IMR-90 (cell line): ENCODE measurements around the gene SNED1. TPM values are rescaled to one million over a fixed set of nuclear protein-coding genes. Genes with fewer than 3 reads are reported as not detected.

Experiments
- ATAC-seq: fragments of 200-7000 bp; cut with Tn5 transposase; 2 replicates; pipeline ENCODE4 v1.9.1; 2020; ENCODE audit warnings: low read depth, mild to moderate bottlenecking, moderate library complexity
- BruUV-seq: library from RNA; stranded (reverse); fragments of 400-500 nt; replicated peaks from 2 replicates; lab custom pipeline; 2021; lab: Mats Ljungman, UMichigan
- CTCF ChIA-PET: fragments of 300-600 bp; formaldehyde crosslinking; extraction: SDS; loops from one replicate; lab custom pipeline; 2021; ENCODE audit warnings: antibody characterized with exemption; lab: Yijun Ruan, JAX
- POLR2A ChIA-PET: fragments of 300-600 bp; sonication (Branson Sonifier 250); formaldehyde crosslinking; loops from one replicate; lab custom pipeline; 2022; ENCODE audit warnings: antibody characterized with exemption; ENCODE audit not compliant: unreplicated experiment; lab: Charles Lee
- DNase-seq: peaks from one replicate; pipeline ENCODE4 v3.0.0; 2013
- H2AFZ ChIP-seq: replicated peaks from 2 replicates; pipeline ENCODE3; 2013; ENCODE audit warnings: low read length, mild to moderate bottlenecking; ENCODE audit not compliant: poor library complexity
- H2AK5ac ChIP-seq: 2 replicates; pipeline ENCODE4 v1.6.1; 2013; ENCODE audit warnings: low read depth, low read length, inconsistent platforms
- H2AK9ac ChIP-seq: replicated peaks from 2 replicates; pipeline ENCODE3; 2013; ENCODE audit warnings: mild to moderate bottlenecking, low read depth, low read length, moderate library complexity; ENCODE audit not compliant: poor library complexity
- H2BK120ac ChIP-seq: 2 replicates; pipeline ENCODE4 v1.6.1; 2013; ENCODE audit warnings: low read depth, low read length, inconsistent platforms
- H2BK15ac ChIP-seq: 3 replicates; pipeline ENCODE4 v1.6.1; 2013; ENCODE audit warnings: low read depth, low read length, inconsistent platforms
- H2BK20ac ChIP-seq: 2 replicates; pipeline ENCODE4 v1.6.1; 2013; ENCODE audit warnings: low read depth, mild to moderate bottlenecking, inconsistent platforms, low read length, moderate library complexity
- H2BK5ac ChIP-seq: 2 replicates; pipeline ENCODE4 v1.6.1; 2013; ENCODE audit warnings: mild to moderate bottlenecking, low read depth, low read length, inconsistent platforms; ENCODE audit not compliant: poor library complexity, severe bottlenecking
- H3K14ac ChIP-seq: replicated peaks from 2 replicates; pipeline ENCODE4 v1.6.1; 2013; ENCODE audit warnings: low read depth, low read length, inconsistent platforms
- H3K18ac ChIP-seq: 2 replicates; pipeline ENCODE4 v1.6.1; 2013; ENCODE audit warnings: low read depth, low read length, control low read depth
- H3K23ac ChIP-seq: 2 replicates; pipeline ENCODE4 v1.6.1; 2013; ENCODE audit warnings: low read depth, low read length, inconsistent platforms
- H3K27ac ChIP-seq: 2 replicates; pipeline ENCODE4 v1.5.1; 2013; ENCODE audit warnings: mild to moderate bottlenecking, control low read depth, low read length; ENCODE audit not compliant: insufficient read depth
- H3K27me3 ChIP-seq: 2 replicates; pipeline ENCODE4 v1.6.1; 2013; ENCODE audit warnings: low read length; ENCODE audit not compliant: control insufficient read depth, insufficient read depth
- H3K36me3 ChIP-seq: 2 replicates; pipeline ENCODE4 v1.6.1; 2013; ENCODE audit warnings: low read length, mixed read lengths; ENCODE audit not compliant: control insufficient read depth, insufficient read depth
- H3K4ac ChIP-seq: 2 replicates; pipeline ENCODE4 v1.6.1; 2013; ENCODE audit warnings: low read depth, low read length, inconsistent platforms
- H3K4me1 ChIP-seq: 2 replicates; pipeline ENCODE4 v1.6.1; 2013; ENCODE audit warnings: low read length, mixed read lengths; ENCODE audit not compliant: control insufficient read depth, insufficient read depth
- H3K4me2 ChIP-seq: 2 replicates; pipeline ENCODE4 v1.6.1; 2013; ENCODE audit warnings: low read depth, mild to moderate bottlenecking, control low read depth, low read length, moderate library complexity
- H3K4me3 ChIP-seq: 2 replicates; pipeline ENCODE4 v1.5.1; 2013; ENCODE audit warnings: low read depth, mild to moderate bottlenecking, control low read depth, low read length, moderate library complexity; ENCODE audit not compliant: insufficient read depth
- H3K56ac ChIP-seq: 2 replicates; pipeline ENCODE4 v1.6.1; 2013; ENCODE audit warnings: low read length, inconsistent platforms; ENCODE audit not compliant: insufficient read depth; ENCODE audit errors: extremely low read depth
- H3K79me1 ChIP-seq, 2 experiments: 2 replicates each; pipeline ENCODE4 v1.6.1; 2013; ENCODE audit warnings: low read length in 2 of 2, inconsistent platforms in 1 of 2, low read depth in 1 of 2
- H3K9ac ChIP-seq: 2 replicates; pipeline ENCODE4 v1.6.1; 2013; ENCODE audit warnings: low read depth, low read length, control low read depth
- H3K9me1 ChIP-seq: 2 replicates; pipeline ENCODE4 v1.6.1; 2013; ENCODE audit warnings: low read length, inconsistent platforms; ENCODE audit not compliant: insufficient read depth
- H3K9me3 ChIP-seq: 2 replicates; pipeline ENCODE4 v1.6.1; 2013; ENCODE audit warnings: low read length; ENCODE audit not compliant: control insufficient read depth, insufficient read depth
- H4K20me1 ChIP-seq: 2 replicates; pipeline ENCODE4 v1.6.1; 2013; ENCODE audit warnings: low read length, inconsistent platforms; ENCODE audit not compliant: insufficient read depth
- H4K5ac ChIP-seq: 2 replicates; pipeline ENCODE4 v1.6.1; 2013; ENCODE audit warnings: mild to moderate bottlenecking, low read depth, low read length, control low read depth
- H4K8ac ChIP-seq, 2 experiments: 2 replicates each; pipeline ENCODE4 v1.6.1; 2013; ENCODE audit warnings: low read depth in 2 of 2, low read length in 2 of 2, control low read depth in 1 of 2, inconsistent platforms in 1 of 2
- H4K91ac ChIP-seq: 2 replicates; pipeline ENCODE4 v1.6.1; 2013; ENCODE audit warnings: low read depth, low read length, inconsistent platforms; ENCODE audit not compliant: insufficient read depth
- CHD1 ChIP-seq: IDR thresholded peaks from 2 replicates; pipeline ENCODE4 v1.6.1; 2012; ENCODE audit warnings: low read depth, low read length, improper control_type of control experiment
- FOS ChIP-seq: fragments of 150-350 bp; IDR thresholded peaks from 2 replicates; pipeline ENCODE4 v1.6.1; 2016; ENCODE audit warnings: low read depth, low read length
- MAZ ChIP-seq: IDR thresholded peaks from 2 replicates; pipeline ENCODE4 v1.6.1; 2012; ENCODE audit warnings: low read depth, mild to moderate bottlenecking, low read length, improper control_type of control experiment, moderate library complexity, borderline replicate concordance
- MXI1 ChIP-seq: IDR thresholded peaks from 2 replicates; pipeline ENCODE4 v1.6.1; 2012; ENCODE audit warnings: low read depth, mild to moderate bottlenecking, low read length, moderate library complexity, borderline replicate concordance
- NFE2L2 ChIP-seq: fragments of 150-350 bp; IDR thresholded peaks from 2 replicates; pipeline ENCODE4 v1.6.1; 2016; ENCODE audit warnings: low read depth, mild to moderate bottlenecking, low read length
- POLR2A ChIP-seq: IDR thresholded peaks from 2 replicates; pipeline ENCODE4 v1.6.1; 2012; ENCODE audit warnings: mild to moderate bottlenecking, low read depth, low read length
- RAD21 ChIP-seq: IDR thresholded peaks from 2 replicates; pipeline ENCODE4 v1.6.1; 2012; ENCODE audit warnings: low read length, improper control_type of control experiment
- WGBS, 2 experiments: methylation state at CpG; one replicate each; pipeline versions ENCODE4 v1.1.5 to v1.1.7; 2013; ENCODE audit warnings: missing lambda C conversion rate in 2 of 2; ENCODE audit not compliant: insufficient read length in 1 of 2; ENCODE audit errors: extremely low coverage in 2 of 2; 5-methylcytosine and 5-hydroxymethylcytosine counted together
- dilution Hi-C: fragments of 300-500 bp; cut with HindIII; formaldehyde crosslinking; loops from one replicate; pipeline ENCODE4 v1.14.3; 2018; ENCODE audit warnings: low sequenced_read_pairs; ENCODE audit not compliant: unreplicated experiment
- in situ Hi-C: fragments of 300-500 bp; cut with MboI; formaldehyde crosslinking; loops from 3 replicates; pipeline ENCODE4 v1.14.3; 2019; ENCODE audit warnings: low sequenced_read_pairs, inconsistent platforms, mixed read lengths
- intact Hi-C: fragments of 100-400 bp; cut with micrococcal nuclease; formaldehyde crosslinking; loops from 2 replicates; pipeline ENCODE4 v1.10.0; 2022
- polyA plus RNA-seq, 3 experiments: library from polyadenylated mRNA; depleted of rRNA; stranded (reverse); fragments of >200 nt; gene quantifications; 2 replicates each; pipeline ENCODE4 v1.2.3, GENCODE V29; 2012; ENCODE audit warnings: low replicate concordance in 1 of 3
- total RNA-seq: library from RNA; depleted of rRNA; stranded (reverse); fragments of >200 nt; gene quantifications from 2 replicates; pipeline ENCODE4 v1.2.3, GENCODE V29; 2012

SNED1 gene
- total and polyA plus RNA-seq, 2 of the 4 experiments (the other 2 are of a cell fraction), result 1.1 to 3.4 TPM

GRCh38 chr2:241011296-241011600, 12.8 kb downstream of the SNED1 start (continued):
- TF ChIP-seq MXI1, result no peak

- BruUV-seq, result no TSS peak
- CTCF ChIA-PET, result interaction anchor here (0.6 kb wide), 1 partner anchor 11 kb away, joined by 3 read pairs; no protein-coding TSS in a partner anchor
- no peak for DNase-seq
Observed at GRCh38 chr2:241011751-241012510, 13.5 kb downstream of the SNED1 start.

More at GRCh38 chr2:241011751-241012510, 13.5 kb downstream of the SNED1 start:
- no peak overlapping the region for H4K8ac ChIP-seq
- H2BK20ac ChIP-seq, result no peak overlapping the region
- no peaks in the 10 kb centered on the region for H3K27me3 ChIP-seq
- no peak overlapping the region for H2BK5ac ChIP-seq
- dilution Hi-C loops, result no loop called here
- in situ Hi-C loops, result no loop called here
- intact Hi-C loops, result no loop called here
- H4K5ac ChIP-seq, result no peak overlapping the region
- peaks cover 13% of the 10 kb centered on the region; the same call in 1 of the 2 replicates for H3K4me1 ChIP-seq
- no peak for ATAC-seq
- no peak overlapping the region for H3K4me3 ChIP-seq
- H2AK9ac ChIP-seq, result no peak overlapping the region
- peaks cover 0 to 5% of the 10 kb centered on the region in 2 experiments; a peak in 1 of 4 replicates for H3K79me1 ChIP-seq
- H3K36me3 ChIP-seq, result peaks cover 5% of the 10 kb centered on the region; the same call in 1 of the 2 replicates
- H2BK120ac ChIP-seq, result no peak overlapping the region
- no peaks in the 10 kb centered on the region for H4K20me1 ChIP-seq
- no peak overlapping the region for H3K56ac ChIP-seq
- 83% methylated on average over 6 of the region's 29 CpGs; no CpG with 5 or more reads in 1 of the 2 experiments for WGBS, 2 experiments
- POLR2A ChIA-PET, result no interaction called here
- H3K9me1 ChIP-seq, result peaks cover 8% of the 10 kb centered on the region; the same call in 1 of the 2 replicates
- no peak overlapping the region for H4K91ac ChIP-seq
- H2BK15ac ChIP-seq, result no peak overlapping the region
- no peaks in the 10 kb centered on the region for H3K9me3 ChIP-seq
- H3K9ac ChIP-seq, result no peak overlapping the region
- no peak overlapping the region for H2AFZ ChIP-seq
- TF ChIP-seq MXI1, result no peak
- TF ChIP-seq RAD21, result no peak
- TF ChIP-seq NFE2L2, result no peak
- no peak for TF ChIP-seq FOS
- TF ChIP-seq POLR2A, result no peak
- TF ChIP-seq CHD1, result no peak
- no peak for TF ChIP-seq MAZ
- no peak overlapping the region for H3K4ac ChIP-seq
- H3K4me2 ChIP-seq, result no peak overlapping the region
- no peak overlapping the region for H3K14ac ChIP-seq
- no peak overlapping the region for H3K23ac ChIP-seq
- H3K27ac ChIP-seq, result no peak overlapping the region
- H3K18ac ChIP-seq, result no peak overlapping the region
- no peak overlapping the region for H2AK5ac ChIP-seq
